Esophagus (tissue), 2 donors: ENCODE measurements around the gene C19orf67. TPM values are rescaled to one million over a fixed set of nuclear protein-coding genes. Genes with fewer than 3 reads are reported as not detected.

Experiments
- H3K27ac ChIP-seq, 2 donors: one replicate each; pipeline ENCODE4 v1.5.1; 2013; ENCODE audit warnings: low read depth in 2 of 2, mild to moderate bottlenecking in 2 of 2, inconsistent platforms in 1 of 2, low read length in 1 of 2, moderate library complexity in 1 of 2
- H3K27me3 ChIP-seq, 2 donors: one replicate each; pipeline ENCODE4 v1.6.1; 2013; ENCODE audit warnings: low read length in 2 of 2, control low read depth in 1 of 2, mild to moderate bottlenecking in 1 of 2; ENCODE audit not compliant: insufficient read depth in 2 of 2, control insufficient read depth in 1 of 2
- H3K36me3 ChIP-seq, 2 donors: one replicate each; pipeline ENCODE4 v1.6.1; 2013; ENCODE audit warnings: low read length in 1 of 2; ENCODE audit not compliant: control insufficient read depth in 2 of 2, insufficient read depth in 2 of 2
- H3K4me1 ChIP-seq, 2 donors: one replicate each; pipeline ENCODE4 v1.6.1; 2013; ENCODE audit warnings: low read length in 1 of 2; ENCODE audit not compliant: control insufficient read depth in 2 of 2, insufficient read depth in 2 of 2
- H3K4me3 ChIP-seq, 2 donors: one replicate each; pipeline ENCODE4 v1.5.1; 2013; ENCODE audit warnings: low read length in 2 of 2, mild to moderate bottlenecking in 2 of 2, low read depth in 1 of 2, moderate library complexity in 1 of 2
- H3K9me3 ChIP-seq, 2 donors: one replicate each; pipeline ENCODE4 v1.6.1; 2013; ENCODE audit warnings: mild to moderate bottlenecking in 2 of 2, low read depth in 1 of 2, low read length in 1 of 2, moderate library complexity in 1 of 2; ENCODE audit not compliant: control insufficient read depth in 2 of 2, insufficient read depth in 1 of 2
- WGBS, 2 donors: extraction: QIAGEN DNeasy Blood & Tissue Kit; methylation state at CpG; one replicate each; pipeline ENCODE4 v1.1.7; 2013; 5-methylcytosine and 5-hydroxymethylcytosine counted together
- polyA plus RNA-seq, 2 donors: library from polyadenylated mRNA; stranded (reverse); fragments of 200-250 nt; gene quantifications; one replicate each; pipeline ENCODE4 v1.2.3, GENCODE V29; 2013
- donor health status: healthy with polysubstance abuse.
- donor health status: Bipolar disorder and iron deficiency.

C19orf67 gene
- polyA plus RNA-seq, 2 donors, result not detected

DNA sequence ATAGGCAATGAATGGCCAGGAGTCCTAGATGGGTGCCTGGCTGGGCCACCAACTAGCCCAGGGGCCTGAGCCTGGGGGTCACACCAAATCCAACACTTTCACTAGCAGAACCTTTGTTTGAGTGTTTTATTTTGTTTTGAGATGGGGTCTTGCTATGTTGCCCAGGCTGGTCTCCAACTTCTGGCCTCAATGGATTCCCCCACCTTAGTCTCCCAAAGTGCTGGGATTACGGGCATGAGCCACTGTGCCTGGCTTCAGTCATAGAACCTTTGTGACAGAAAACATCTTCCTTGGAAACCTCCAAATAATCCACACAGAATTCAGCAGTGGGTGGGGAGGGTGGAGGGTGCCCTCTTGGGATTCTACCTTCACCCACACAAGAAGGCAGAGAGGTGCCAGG, 25.9 kb upstream of the C19orf67 start:
- Histone ChIP-seq H3K9me3 (no peaks in the 10 kb centered on the region), H3K4me1 (peaks cover 10 to 13% of the 10 kb centered on the region in 2 donors), H3K27me3 (no peaks in the 10 kb centered on the region), H3K4me3 (no peak overlapping the region), H3K36me3 (peaks cover 0 to 3% of the 10 kb centered on the region in 2 donors), H3K27ac (no peak overlapping the region)
- whole genome bisulfite sequencing, 2 donors, result 82 to 93% methylated on average over 1 of the region's 1 CpG

DNA sequence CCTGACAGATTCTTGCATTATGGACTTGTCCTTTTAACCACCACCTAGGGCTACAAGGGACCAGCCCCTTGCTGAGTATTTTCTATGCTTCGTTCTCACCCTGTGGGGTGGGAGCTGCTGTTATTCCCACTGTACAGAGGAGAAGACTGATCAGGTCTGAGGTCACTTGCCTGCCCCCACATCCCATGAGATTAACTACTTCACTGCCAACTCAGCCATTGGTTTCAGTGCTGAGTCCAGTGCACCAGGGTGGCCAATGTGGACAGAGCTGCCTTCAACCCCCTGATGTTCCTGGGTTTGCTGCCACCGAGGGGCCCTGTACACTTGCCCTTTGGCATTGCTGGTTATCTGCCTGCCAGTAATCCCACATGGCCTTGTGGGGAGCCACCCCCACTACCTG, 25.1 kb upstream of the C19orf67 start:
- Histone ChIP-seq H3K9me3 (no peaks in the 10 kb centered on the region), H3K27ac (no peak overlapping the region), H3K36me3 (peaks cover 2 to 8% of the 10 kb centered on the region in 2 donors), H3K4me3 (no peak overlapping the region), H3K4me1 (peaks cover 10% of the 10 kb centered on the region in 2 donors), H3K27me3 (no peaks in the 10 kb centered on the region)
- 71 to 73% methylated on average over 2 of the region's 2 CpGs for WGBS, 2 donors

DNA sequence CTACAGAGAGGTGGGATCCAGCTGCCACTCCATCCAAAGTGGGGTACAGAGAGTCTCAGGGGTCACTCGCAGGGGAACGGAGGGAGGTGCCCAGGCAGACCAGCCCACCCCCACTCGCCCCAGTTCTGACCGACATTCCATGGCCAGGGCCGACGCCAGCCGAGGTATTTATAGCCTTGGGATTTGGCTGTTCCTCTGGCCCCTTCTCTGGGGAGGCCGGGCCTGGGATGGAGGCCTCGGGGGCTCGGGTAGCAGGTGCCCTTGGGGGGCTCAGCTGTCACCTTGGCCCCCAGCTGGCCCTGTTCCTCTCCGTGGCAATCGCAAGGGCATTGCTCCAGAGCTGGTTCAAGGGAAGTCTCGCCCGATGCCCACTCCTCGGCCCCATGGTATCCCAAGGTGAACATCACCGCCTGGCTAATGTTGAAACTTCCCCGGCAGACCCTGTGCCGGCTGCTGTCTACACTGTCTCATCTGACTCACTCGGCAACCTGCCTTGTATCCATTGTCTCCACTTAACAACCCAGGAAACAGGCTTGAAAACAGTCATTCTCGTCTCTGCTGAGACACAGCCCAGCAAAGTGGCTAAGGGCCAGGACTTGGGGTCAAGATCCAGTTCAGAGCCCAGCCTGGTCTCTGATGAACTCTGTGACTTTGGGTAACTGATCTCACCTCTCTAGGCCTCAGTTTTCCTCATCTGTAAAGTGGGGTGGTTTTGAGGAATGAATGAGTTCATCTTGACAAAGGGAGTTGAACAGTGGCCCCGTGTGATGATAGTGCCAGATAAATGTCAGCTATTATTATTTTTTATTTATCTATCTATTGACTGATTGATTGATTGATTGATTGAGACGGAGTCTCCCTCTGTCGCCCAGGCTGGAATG, 22.2 kb upstream of the C19orf67 start:
- no peaks in the 10 kb centered on the region for H3K9me3 ChIP-seq
- peaks cover 2 to 7% of the 10 kb centered on the region in 2 donors for H3K4me1 ChIP-seq
- no peak overlapping the region for H3K4me3 ChIP-seq
- H3K27me3 ChIP-seq, result no peaks in the 10 kb centered on the region
- peak overlapping the region; percentile 30 to 45 for H3K27ac ChIP-seq
- 77 to 78% methylated on average over 20 to 23 of the region's 23 CpGs for WGBS, 2 donors
- peaks cover 3 to 11% of the 10 kb centered on the region in 2 donors for H3K36me3 ChIP-seq

DNA sequence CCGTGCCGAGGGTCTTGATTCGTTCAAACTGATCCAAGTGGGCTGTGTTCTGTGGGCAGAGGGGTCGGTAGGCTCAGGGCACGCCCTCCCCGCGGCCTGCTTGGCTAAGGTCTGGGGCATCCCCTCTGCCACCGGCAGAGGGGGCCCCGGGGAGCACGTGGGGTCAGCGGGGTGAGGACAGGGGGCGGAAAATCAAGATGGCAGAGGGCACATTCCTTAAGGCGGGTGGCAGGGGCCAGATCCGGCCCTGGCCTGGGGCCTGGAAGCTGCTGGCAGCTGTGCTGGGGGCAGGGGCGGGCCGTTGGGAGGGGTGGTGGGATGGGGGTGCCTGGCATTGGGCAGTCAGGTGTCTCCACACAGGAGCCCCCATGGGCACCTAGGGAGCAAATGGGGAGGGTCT, 21.3 kb upstream of the C19orf67 start:
- Histone ChIP-seq H3K27ac (peak overlapping the region in 1 of 2 donors; percentile 21), H3K4me1 (no peaks in the 10 kb centered on the region), H3K27me3 (no peaks in the 10 kb centered on the region), H3K36me3 (peaks cover 3 to 16% of the 10 kb centered on the region in 2 donors), H3K9me3 (no peaks in the 10 kb centered on the region), H3K4me3 (no peak overlapping the region)
- 84 to 88% methylated on average over 14 to 16 of the region's 16 CpGs for WGBS, 2 donors

DNA sequence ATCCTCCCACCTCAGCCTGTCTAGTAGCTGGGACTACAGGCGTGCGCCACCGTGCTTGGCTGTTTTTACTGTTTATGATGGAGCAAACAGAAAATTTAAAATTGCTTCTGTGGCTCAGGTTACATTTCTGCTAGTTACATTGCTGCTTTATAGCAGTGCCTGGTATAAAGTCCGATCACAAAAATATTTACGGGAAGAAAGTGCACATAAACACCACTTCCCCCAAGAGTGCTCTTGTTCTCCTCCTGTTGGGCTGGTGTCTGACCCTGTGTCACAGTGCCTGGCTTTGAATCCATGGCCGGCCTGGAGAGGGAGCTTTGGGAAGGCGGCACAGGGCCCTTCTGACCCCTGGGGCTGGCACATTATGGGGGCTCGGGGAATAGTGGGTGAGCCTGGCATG, 20.1 kb upstream of the C19orf67 start:
- Histone ChIP-seq H3K36me3 (peaks cover 5 to 18% of the 10 kb centered on the region in 2 donors), H3K4me1 (no peaks in the 10 kb centered on the region), H3K27ac (no peak overlapping the region), H3K9me3 (no peaks in the 10 kb centered on the region), H3K4me3 (no peak overlapping the region), H3K27me3 (no peaks in the 10 kb centered on the region)
- WGBS, 2 donors, result 89 to 91% methylated on average over 8 of the region's 8 CpGs

DNA sequence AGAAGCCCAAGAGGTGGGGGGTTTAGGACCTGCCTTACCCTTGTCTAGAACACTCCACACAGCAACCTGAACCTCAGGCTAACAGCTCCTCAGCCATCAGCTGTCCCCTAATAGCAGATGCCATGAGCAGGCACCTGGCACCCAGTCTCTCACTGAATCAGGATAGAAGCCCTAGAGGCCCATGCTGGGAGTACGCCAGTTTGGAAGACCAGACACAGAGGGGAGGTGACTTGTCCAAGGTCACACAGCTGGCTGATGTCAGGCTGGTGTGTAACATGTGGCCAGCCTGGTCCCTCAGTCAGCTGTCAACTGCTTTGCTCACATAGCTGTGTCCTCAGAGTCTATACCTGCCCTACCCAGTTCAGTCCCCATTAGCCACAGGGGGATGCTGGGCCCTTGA, 17.7 kb upstream of the C19orf67 start:
- Histone ChIP-seq H3K4me1 (no peaks in the 10 kb centered on the region), H3K4me3 (no peak overlapping the region), H3K9me3 (no peaks in the 10 kb centered on the region), H3K36me3 (peaks cover 7 to 22% of the 10 kb centered on the region in 2 donors), H3K27ac (no peak overlapping the region), H3K27me3 (no peaks in the 10 kb centered on the region)
- WGBS, 2 donors, result 92 to 94% methylated on average over 1 of the region's 1 CpG

DNA sequence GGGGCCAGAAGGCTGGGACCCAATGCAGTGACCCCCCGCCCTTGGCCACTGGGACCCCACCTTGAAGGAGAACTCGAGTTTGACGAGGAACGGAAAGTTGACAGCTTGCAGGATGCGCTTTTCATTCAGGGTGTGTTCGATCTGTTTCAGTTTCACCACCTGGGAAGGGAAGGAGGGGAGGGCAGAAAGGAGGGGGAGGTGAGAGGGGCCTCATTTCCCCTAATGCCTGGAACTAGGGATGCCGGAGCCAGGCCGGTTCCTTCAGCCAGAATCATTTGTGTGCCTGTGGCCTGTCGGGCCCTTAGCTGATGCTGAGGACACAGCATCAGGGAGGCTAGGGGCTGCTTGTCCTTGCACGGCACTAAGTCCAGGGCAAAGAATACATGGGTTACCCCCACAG, 17.2 kb upstream of the C19orf67 start:
- 89 to 93% methylated on average over 10 of the region's 10 CpGs for WGBS, 2 donors
- no peaks in the 10 kb centered on the region for H3K27me3 ChIP-seq
- peaks cover 7 to 24% of the 10 kb centered on the region in 2 donors for H3K36me3 ChIP-seq
- H3K4me3 ChIP-seq, result no peak overlapping the region
- peak overlapping the region in 1 of 2 donors; percentile 34 for H3K27ac ChIP-seq
- no peaks in the 10 kb centered on the region for H3K4me1 ChIP-seq
- H3K9me3 ChIP-seq, result no peaks in the 10 kb centered on the region

DNA sequence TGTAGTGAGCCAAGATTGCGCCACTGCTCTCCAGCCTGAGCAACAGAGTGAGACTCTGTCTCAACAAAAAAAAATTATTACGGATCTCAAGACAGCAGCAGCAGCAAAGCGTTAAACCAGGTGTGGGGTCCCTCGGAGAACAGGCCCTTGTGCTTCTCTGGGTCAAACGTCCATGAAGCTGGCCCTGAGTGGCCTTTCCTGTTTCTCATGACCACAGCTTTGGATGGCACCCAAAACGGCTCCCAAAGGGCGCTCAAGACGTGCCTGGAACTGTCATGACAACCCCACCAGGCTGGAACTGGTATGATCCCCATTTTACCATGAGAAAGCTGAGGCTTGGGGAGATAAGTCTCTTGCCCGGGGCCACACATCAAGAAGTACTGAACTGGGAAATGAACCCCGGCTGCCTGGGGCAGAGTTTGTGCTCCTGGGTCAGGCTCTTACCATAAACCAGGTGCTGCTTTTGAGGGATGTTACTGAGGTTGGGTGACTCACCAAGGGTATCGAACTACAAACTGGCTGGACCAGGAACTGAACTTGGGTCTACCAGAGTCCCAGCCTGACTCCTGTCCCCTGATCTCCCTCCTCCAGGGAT, 16.6 kb upstream of the C19orf67 start:
- Histone ChIP-seq H3K27ac (peak overlapping the region in 1 of 2 donors; percentile 13), H3K27me3 (no peaks in the 10 kb centered on the region), H3K4me1 (no peaks in the 10 kb centered on the region), H3K36me3 (peaks cover 8 to 30% of the 10 kb centered on the region in 2 donors), H3K4me3 (no peak overlapping the region), H3K9me3 (no peaks in the 10 kb centered on the region)
- WGBS, 2 donors, result 68% methylated on average over 11 of the region's 11 CpGs

DNA sequence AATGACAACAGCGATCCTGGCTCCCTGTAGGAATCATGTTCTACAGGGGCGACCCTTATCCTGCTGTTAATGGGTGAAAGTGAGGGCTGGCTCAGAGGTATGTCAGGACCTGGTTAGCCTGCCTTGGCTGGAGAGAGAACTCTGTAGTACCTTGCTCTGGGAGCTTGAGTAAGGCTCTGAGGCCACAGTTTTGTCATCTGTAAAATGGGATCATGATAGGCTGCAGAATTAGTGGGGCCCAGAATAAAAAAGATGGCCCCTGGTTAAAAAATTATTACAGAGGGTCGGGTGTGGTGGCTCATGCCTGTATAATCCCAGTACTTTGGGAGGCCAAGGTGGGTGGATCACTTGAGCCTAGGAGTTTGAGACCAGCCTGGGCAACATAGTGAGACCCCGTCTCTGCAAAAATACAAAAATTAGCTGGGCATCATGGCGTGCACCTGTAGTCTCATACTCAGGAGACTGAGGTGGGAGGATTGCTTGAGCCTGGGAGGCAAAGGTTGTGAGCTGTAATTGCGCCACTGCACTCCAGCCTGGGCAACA, 15.5 kb upstream of the C19orf67 start:
- no peaks in the 10 kb centered on the region for H3K9me3 ChIP-seq
- H3K27me3 ChIP-seq, result no peaks in the 10 kb centered on the region
- 96% methylated on average over 6 of the region's 6 CpGs for WGBS, 2 donors
- H3K36me3 ChIP-seq, result peaks cover 11 to 35% of the 10 kb centered on the region in 2 donors
- H3K4me1 ChIP-seq, result no peaks in the 10 kb centered on the region
- H3K27ac ChIP-seq, result no peak overlapping the region
- H3K4me3 ChIP-seq, result no peak overlapping the region
